HG03558 (cell line): Measurements from ENCODE around the gene EPHA7.

Experiments used
- ATAC-seq: cut with Tn5 transposase; IDR thresholded peaks from one replicate; pipeline ENCODE4 v1.9.1; 2021; ENCODE audit warnings: moderate number of reproducible peaks; ENCODE audit not compliant: unreplicated experiment; ENCODE audit errors: extremely low read depth

Gene EPHA7

GRCh38 chr6:93266116-93266817 is 153.1 kb downstream of the EPHA7 start:
- ATAC-seq = no peak

GRCh38 chr6:93260881-93261280 is 158.5 kb downstream of the EPHA7 start:
- no peak for ATAC-seq

- no peak for ATAC-seq
Observed at GRCh38 chr6:93259332-93259731, 160.0 kb downstream of the EPHA7 start.

GRCh38 chr6:93252930-93253329 is 166.4 kb downstream of the EPHA7 start:
- no peak for ATAC-seq

GRCh38 chr6:93248631-93249030 is 170.7 kb downstream of the EPHA7 start:
- no peak for ATAC-seq

GRCh38 chr6:93243231-93243778 is 176.1 kb downstream of the EPHA7 start:
- no peak for ATAC-seq

GRCh38 chr6:93242049-93242448 is 177.3 kb downstream of the EPHA7 start:
- ATAC-seq = no peak

- ATAC-seq = no peak
Observed at GRCh38 chr6:93238632-93239031, 180.7 kb downstream of the EPHA7 start.

- no peak for ATAC-seq
Observed at GRCh38 chr6:93235775-93236174, 183.6 kb downstream of the EPHA7 start.

GRCh38 chr6:93226822-93227221 is 192.5 kb downstream of the EPHA7 start:
- ATAC-seq = no peak

- ATAC-seq = no peak
Observed at GRCh38 chr6:93222071-93222851, 197.1 kb downstream of the EPHA7 start.

GRCh38 chr6:93219447-93219846 is 199.9 kb downstream of the EPHA7 start:
- no peak for ATAC-seq

GRCh38 chr6:93218096-93218495 is 201.3 kb downstream of the EPHA7 start:
- ATAC-seq = no peak

- ATAC-seq = no peak
Observed at GRCh38 chr6:93213028-93213427, 206.3 kb downstream of the EPHA7 start.

GRCh38 chr6:93210908-93211307 is 208.5 kb downstream of the EPHA7 start:
- ATAC-seq = no peak

GRCh38 chr6:93209358-93209757 is 210.0 kb downstream of the EPHA7 start:
- ATAC-seq = no peak

- no peak for ATAC-seq
Observed at GRCh38 chr6:93196406-93196970, 222.9 kb downstream of the EPHA7 start.

- ATAC-seq = no peak
Observed at GRCh38 chr6:93194480-93194879, 224.9 kb downstream of the EPHA7 start.

GRCh38 chr6:93193868-93194267 is 225.5 kb downstream of the EPHA7 start:
- ATAC-seq = no peak
